ENCODE data around the gene ZNF692. TPM values are rescaled to one million over a fixed set of nuclear protein-coding genes. Genes with fewer than 3 reads are reported as not detected.

The ZNF692 gene
- total RNA-seq, 1 donor, result 22.0 TPM

DNA sequence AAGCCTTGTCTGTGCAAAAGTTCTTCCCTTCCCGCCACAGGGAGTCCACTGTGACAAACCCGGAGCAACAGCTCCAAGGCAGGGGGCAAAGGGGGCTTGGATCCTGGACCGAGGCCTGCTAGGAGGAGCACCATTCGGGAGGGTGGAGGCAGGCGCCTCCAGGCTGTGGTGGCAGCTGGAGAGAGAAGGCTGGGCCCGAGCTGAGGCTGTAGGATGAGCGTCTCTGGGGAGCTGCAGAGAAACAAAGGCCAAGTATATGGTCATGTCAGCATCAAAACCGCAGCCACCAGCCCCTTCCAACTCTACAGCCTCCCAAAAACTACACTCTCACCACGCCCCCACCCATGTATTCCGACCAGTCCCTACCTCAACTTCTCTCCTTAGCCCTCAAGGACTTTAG, 33.7 kb downstream of the ZNF692 start:
- no peak for DNase-seq (ENCODE audit: low read depth)
- TF ChIP-seq, protein P1, sequence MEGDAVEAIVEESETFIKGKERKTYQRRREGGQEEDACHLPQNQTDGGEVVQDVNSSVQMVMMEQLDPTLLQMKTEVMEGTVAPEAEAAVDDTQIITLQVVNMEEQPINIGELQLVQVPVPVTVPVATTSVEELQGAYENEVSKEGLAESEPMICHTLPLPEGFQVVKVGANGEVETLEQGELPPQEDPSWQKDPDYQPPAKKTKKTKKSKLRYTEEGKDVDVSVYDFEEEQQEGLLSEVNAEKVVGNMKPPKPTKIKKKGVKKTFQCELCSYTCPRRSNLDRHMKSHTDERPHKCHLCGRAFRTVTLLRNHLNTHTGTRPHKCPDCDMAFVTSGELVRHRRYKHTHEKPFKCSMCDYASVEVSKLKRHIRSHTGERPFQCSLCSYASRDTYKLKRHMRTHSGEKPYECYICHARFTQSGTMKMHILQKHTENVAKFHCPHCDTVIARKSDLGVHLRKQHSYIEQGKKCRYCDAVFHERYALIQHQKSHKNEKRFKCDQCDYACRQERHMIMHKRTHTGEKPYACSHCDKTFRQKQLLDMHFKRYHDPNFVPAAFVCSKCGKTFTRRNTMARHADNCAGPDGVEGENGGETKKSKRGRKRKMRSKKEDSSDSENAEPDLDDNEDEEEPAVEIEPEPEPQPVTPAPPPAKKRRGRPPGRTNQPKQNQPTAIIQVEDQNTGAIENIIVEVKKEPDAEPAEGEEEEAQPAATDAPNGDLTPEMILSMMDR (IDR thresholded peaks at IDR 0.05; ENCODE audit: insufficient read depth, low read depth, low read length), result no peak
- peak overlapping the region; percentile 99 for H3K4me3 ChIP-seq (ENCODE audit: low read depth, low read length)

DNA sequence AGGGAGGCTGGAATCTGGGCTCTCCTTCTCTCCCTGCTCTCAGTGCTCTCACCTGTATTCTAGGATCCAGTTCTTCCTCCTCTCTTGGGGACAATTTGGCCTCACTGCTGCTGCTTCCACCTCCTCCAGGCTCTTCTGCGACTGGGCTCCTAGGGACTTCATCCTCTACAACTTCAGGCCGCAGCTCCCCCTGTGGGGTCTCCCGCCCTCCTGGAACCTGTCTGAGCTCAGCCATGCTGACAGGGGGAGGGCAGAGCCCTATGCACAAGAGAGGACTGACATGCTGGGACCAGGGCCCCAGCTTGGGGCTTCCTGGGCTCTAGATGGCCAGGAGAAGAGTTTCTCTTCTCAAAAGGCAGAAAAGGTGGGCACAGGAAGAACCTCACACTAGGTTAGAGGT, 34.2 kb downstream of the ZNF692 start:
- no peak for DNase-seq (ENCODE audit: low read depth)
- TF ChIP-seq, protein P1 (IDR thresholded peaks at IDR 0.05; ENCODE audit: insufficient read depth, low read depth, low read length), result no peak
- peak overlapping the region; percentile 99 for H3K4me3 ChIP-seq (ENCODE audit: low read depth, low read length)

DNA sequence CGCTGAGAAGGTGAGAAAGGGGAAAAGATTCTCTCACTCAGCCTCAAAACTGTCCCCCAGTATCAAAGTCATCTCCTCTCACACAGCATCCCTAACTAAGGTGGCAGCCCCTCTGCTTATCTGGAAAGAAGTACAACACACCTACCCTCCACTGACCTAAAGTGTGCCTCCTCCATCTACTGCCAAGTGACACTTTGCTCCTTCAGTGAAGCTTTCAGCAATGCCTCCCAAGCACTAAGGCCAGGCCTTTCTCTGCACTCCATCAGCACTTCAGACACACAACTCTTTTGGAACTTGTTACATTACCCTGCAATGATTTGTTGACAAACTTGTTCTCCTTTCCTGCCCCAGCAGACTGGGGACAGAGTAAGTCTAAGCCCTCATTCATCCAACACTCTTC, 34.6 kb downstream of the ZNF692 start:
- TF ChIP-seq, protein P1 (IDR thresholded peaks at IDR 0.05; ENCODE audit: insufficient read depth, low read depth, low read length), result no peak
- H3K4me3 ChIP-seq (ENCODE audit: low read depth, low read length), result peak overlapping the region; percentile 99
- no peak for DNase-seq (ENCODE audit: low read depth)

DNA sequence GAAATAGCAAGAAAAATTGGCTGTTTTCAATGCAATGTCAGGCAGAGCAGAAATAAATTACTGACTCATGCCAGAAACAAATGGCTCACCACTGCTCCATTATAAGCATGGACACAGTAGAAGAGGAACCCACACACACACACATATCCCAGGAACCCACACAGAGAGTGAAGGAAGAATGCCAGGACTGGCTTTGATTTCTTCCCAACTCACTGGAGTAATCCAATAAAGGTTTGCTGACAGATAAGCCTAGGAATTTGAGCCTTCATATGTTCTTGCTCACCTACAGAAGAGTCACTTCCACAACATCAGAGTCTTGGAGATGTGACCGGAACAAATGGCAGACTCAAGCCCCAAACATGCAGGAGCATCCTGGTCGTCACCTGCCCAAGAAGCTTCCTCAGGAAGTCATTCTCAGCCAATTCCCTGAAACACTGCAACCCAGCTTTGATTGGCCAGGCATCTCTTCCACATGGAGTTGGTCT, 35.3 kb downstream of the ZNF692 start:
- TF ChIP-seq, protein P1 (IDR thresholded peaks at IDR 0.05; ENCODE audit: insufficient read depth, low read depth, low read length), result no peak
- DNase-seq (ENCODE audit: low read depth), result no peak
- peak overlapping the region; percentile 5 for H3K4me3 ChIP-seq (ENCODE audit: low read depth, low read length)

DNA sequence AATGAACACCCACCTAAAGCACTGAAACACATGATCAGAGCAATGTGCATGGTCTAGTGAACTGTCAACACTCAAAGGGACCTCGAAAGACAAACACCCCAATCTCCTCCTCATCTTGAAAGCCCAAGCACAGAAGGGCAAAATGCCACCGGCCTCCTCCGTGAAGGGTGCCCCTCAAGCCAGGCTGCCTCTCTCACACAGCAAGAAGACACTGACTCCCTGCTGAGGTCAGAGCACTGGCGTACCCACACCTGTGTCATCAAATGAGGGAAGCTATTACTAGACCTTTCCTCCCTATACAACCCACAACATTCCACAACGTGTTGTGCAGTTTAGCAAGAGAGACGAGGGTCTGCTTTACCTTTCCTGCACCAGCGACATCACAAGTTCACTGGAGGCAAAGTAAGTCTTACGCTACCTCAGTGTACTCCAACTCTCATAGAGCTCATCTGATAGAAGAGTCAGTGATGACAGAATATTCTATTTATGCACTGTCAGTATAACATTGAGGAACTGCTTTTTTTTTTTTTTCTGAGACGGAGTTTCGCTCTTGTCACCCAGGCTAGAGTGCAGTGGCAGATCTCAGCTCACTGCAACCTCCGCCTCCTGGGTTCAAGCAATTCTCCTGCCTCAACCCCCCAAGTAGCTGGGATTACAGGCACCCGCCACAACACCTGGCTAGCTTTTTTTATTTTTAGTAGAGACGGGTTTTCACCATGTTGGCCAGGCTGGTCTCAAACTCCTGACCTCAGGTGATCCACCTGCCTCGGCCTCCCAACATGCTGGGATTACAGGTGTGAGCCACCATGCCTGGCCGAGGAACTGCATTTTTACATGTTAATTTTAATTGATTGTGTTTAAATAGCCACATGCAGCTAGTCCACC, 36.5 kb downstream of the ZNF692 start:
- no peak overlapping the region for H3K4me3 ChIP-seq (ENCODE audit: low read depth, low read length)
- TF ChIP-seq, protein P1 (IDR thresholded peaks at IDR 0.05; ENCODE audit: insufficient read depth, low read depth, low read length), result no peak

DNA sequence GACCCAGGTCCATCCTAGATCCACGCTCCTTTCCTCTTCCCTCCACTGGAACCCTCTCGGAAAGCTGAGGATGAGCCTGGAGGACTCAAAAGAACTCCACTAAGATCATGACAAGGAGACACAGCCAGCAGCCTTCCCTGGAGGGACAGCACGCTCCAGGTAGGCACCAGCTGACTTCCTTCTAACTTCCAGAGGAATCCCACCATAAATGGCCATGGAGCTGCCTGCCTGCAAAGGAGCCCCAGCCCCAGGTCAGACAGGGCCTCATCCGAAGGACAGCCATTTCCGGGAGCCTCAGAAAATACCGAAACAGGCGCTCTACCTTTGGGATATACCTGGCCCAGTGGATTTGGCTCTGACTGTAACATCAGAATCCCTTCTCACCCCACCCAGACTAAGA, 37.2 kb downstream of the ZNF692 start:
- TF ChIP-seq, protein P1 (IDR thresholded peaks at IDR 0.05; ENCODE audit: insufficient read depth, low read depth, low read length), result no peak
- H3K4me3 ChIP-seq (ENCODE audit: low read depth, low read length), result no peak overlapping the region
- DNase-seq (ENCODE audit: low read depth), result no peak

More for the DNA sequence above, 36.5 kb downstream of the ZNF692 start:
- DNase-seq (ENCODE audit: low read depth), result no peak

Data from fibroblast of villous mesenchyme (primary cell).